Esophagus mucosa (tissue), 1 donor: ENCODE measurements around the gene BANF1. TPM values are rescaled to one million over a fixed set of nuclear protein-coding genes. Genes with fewer than 3 reads are reported as not detected.
"Not testable (repeated sequence)": the region's sequence is repeated elsewhere in the genome, so short reads cannot be mapped to it uniquely, and the experiment has no call there.

ENCODE experiments used
- ATAC-seq: fragments of 200-7000 bp; cut with Tn5 transposase; one replicate; pipeline ENCODE4 v1.9.1; 2020
- total RNA-seq: library from RNA; stranded (reverse); gene quantifications from one replicate; pipeline ENCODE4 v1.2.4, GENCODE V29; 2023
- donor health status: DM: yes; HTN: yes; CAD: no.

Gene BANF1
- total RNA-seq, 1 donor from 2014 or later = 145 TPM

- peak; percentile 5 for ATAC-seq
Measured at GRCh38 chr11:66011785-66012303, 9.5 kb downstream of the BANF1 start, which contains the start of gene CST6. TSS of gene CST6 (plus strand) at chr11:66012008. CDS start at chr11:66012045, 37 bp downstream.

GRCh38 chr11:66012371-66012945 is 10.2 kb downstream of the BANF1 start:
- no peak for ATAC-seq

GRCh38 chr11:66012946-66013761 is 10.9 kb downstream of the BANF1 start:
- ATAC-seq = peak; percentile 69

- no peak for ATAC-seq
Measured at GRCh38 chr11:66013762-66014100, 11.4 kb downstream of the BANF1 start.

GRCh38 chr11:66014804-66015453 is 12.6 kb downstream of the BANF1 start:
- ATAC-seq = no peak

- ATAC-seq = no peak
Measured at GRCh38 chr11:66015454-66015881, 13.2 kb downstream of the BANF1 start.

- no peak for ATAC-seq
Measured at GRCh38 chr11:66015936-66016792, 13.9 kb downstream of the BANF1 start.

GRCh38 chr11:66016793-66017177 is 14.5 kb downstream of the BANF1 start:
- ATAC-seq = no peak

GRCh38 chr11:66017321-66017720 is 15.0 kb downstream of the BANF1 start:
- ATAC-seq = no peak

- ATAC-seq = no peak
Measured at GRCh38 chr11:66020212-66020611, 17.9 kb downstream of the BANF1 start.

GRCh38 chr11:66020618-66021357 is 18.5 kb downstream of the BANF1 start:
- peak; percentile 55 for ATAC-seq

GRCh38 chr11:66022401-66023185 is 20.3 kb downstream of the BANF1 start:
- peak; percentile 70 for ATAC-seq

GRCh38 chr11:66023186-66023440 is 20.8 kb downstream of the BANF1 start:
- ATAC-seq = not testable (repeated sequence)

- no peak for ATAC-seq
Measured at GRCh38 chr11:66026017-66026529, 23.8 kb downstream of the BANF1 start, which contains the start of gene CATSPER1. TSS of gene CATSPER1 (minus strand) at chr11:66026479. CDS start at chr11:66026379, 100 bp downstream.

- no peak for ATAC-seq
Measured at GRCh38 chr11:66032957-66033735, 30.8 kb downstream of the BANF1 start.

GRCh38 chr11:66035653-66036333 is 33.5 kb downstream of the BANF1 start:
- ATAC-seq = no peak

GRCh38 chr11:66036334-66036710 is 34.0 kb downstream of the BANF1 start:
- ATAC-seq = no peak

- ATAC-seq = no peak
Measured at GRCh38 chr11:66037327-66037726, 35.0 kb downstream of the BANF1 start.

- ATAC-seq = no peak
Measured at GRCh38 chr11:66039765-66040164, 37.5 kb downstream of the BANF1 start.
